Stimulated activated CD4-positive, alpha-beta T cell treated with anti-CD3 and anti-CD28 coated beads, Interleukin-1b, Interleukin-23, amount 100 ng/mL, for 24 hours (primary cell): ENCODE results near the gene CLN3.
"Not testable (repeated sequence)": the region's sequence is repeated elsewhere in the genome, so short reads cannot be mapped to it uniquely, and the experiment has no call there.

Source experiments
- DNase-seq, 4 experiments: peaks; one replicate each; pipeline ENCODE4 v3.0.0-alpha.2; 2020; ENCODE audit warnings: low read depth in 4 of 4, low spot score in 1 of 4

Gene CLN3

DNA sequence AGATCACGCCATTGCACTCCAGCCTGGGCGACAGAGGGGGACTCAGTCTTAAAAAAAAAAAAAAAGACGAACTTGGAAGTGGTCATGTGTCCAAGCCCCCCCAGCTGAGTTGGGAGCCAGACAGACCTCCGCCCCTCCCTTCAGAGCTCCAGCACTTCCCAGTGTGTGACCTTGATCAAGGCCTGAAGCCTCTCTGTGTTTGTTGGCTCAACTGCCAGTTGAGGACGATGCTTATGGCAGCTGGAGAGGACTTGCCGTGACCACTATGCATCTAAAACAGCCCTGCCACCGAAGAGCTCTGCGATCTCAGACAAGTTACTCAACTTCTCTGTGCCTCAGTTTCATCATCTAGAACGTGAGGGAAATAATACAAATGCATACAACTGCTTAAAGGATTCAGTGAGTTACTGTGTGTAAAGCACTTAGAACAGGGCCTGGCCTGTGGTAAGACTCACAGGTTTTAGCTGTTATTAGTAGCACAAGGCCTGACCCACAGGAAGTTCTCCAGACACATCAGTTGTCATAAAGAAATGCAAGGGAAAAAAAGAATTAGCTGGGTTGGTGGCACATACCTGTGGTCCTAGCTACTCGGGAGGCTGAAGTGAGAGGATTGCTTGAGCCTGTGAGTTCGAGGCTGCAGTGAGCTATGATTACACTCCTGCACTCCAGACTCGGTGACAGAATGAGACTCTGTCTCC lies 21.8 kb upstream of the CLN3 start:
- no peak for DNase-seq

DNA sequence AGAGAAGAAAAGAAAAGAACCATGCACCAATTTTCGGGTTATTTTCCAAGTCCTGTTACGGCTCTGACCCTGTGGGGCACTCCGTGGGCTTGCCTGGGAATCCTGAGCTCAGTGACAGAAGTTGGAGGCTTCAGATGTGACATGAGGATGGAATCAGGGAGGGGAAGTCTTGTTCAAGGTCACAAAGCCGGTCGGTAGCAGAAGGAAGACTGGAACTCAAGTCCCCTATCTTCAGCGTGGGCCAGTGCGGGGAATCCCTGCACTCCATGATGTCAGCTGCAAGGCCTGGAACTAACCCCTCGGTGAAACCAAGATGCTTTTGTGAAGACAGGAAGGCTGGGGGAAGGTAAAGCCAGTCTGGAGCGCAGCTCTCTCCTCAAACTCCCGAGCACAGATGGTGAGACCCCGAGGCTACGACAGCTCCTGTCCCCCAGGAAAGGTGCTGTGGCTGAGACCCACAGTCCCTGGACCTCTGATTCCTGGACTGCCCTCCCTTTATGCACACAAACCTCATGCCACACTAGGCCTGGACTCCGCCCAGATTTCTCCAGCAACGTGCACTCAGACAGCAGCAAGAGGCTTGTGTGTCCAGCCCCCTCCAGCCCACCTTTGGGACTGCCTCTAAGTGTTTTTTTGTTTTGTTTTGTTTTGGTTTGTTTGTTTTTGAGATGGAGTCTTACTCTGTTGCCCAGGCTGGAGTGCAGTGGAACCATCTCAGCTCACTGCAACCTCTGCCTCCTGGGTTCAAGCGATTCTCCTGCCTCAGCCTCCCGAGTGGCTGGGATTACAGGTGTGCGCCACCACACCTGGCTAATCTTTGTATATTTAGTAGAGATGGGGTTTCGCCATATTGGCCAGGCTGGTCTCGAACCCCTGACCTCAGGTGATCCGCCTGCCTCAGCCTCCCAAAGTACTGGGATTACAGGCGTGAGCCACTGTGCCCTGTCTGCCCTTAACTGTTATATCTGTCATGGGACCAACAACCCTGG lies 20.2 kb upstream of the CLN3 start:
- no peak for DNase-seq

DNA sequence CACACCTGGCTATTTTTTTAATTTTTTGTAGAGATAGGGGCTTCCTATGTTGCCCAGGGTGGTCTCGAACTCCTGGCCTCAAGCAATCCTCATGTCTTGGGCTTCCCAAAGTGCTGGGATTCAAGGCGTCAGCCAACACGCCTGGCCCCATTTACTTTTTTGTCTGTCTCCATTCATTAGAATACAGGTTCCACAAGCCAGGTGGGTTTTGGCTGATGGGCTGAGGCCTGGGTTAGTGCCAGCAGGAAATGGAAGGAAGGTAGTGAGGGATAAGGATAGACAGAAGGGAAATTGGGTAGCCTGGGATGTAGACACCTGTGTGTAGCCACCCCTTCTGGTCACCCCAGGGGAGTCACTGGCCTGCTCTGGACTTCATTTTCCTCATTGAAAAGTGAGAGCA lies 19.2 kb upstream of the CLN3 start:
- DNase-seq: no peak

DNA sequence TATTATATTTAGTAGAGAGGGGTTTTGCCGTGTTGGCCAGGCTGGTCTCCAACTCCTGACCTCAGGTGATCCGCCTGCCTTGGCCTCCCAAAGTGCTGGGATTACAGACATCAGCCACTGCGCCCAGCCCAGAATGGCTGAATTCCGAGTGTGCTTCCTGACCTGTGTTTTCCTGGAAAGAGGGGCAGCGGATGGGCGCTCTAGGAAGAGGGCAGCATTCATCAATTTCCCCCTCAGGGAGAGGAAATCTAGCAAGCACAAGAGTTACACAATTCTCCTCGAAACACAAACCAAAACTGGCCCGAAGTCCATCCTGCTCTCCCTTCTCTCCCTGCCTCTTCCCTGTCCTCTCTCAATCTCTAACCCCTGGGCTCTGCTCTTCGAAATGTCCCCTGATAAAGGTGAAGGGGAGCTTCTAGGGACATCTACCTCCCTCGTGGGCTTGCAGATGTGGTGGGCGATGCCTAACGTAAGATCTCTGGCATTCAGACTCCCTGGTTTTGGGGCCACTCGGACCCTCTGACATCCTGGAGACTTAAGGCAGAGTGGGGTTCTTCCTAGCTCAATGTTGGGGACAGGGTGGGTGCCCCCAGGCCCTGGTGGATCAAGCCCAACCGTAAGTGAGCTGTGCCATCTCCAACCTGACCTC lies 13.7 kb upstream of the CLN3 start:
- no peak for DNase-seq

DNA sequence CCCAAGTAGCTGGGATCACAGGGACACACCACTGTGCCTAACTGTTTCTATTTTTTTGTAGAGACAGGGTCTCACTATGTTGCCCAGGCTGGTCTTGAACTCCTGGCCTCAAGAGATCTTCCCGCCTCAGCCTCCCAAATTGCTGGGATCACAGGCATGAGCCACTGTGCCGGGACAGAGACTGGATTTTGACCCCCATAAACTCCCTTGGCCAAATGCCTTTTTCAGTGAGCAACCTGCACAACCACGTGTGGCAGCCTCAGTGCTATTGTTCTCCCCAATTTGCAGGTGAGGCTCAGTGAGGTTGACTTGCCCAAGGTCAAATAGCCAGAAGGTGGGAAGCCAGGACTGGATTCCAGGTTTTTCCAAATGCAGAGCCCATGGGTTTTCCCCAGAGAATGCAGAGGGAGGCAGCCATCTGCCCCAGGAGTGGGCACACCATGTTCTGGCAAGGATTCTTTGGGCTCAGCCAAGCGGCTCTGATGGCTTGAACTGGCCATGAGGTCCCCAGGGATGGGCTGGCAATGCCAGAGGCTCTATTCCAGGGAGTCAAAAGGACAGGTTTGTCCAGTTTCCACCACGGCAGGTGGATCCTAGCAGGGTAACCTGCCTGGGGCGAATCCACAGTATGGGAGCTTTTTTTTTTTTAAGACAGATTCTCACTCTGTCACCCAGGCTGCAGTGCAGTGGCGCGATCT lies 13.0 kb upstream of the CLN3 start:
- no peak for DNase-seq

DNA sequence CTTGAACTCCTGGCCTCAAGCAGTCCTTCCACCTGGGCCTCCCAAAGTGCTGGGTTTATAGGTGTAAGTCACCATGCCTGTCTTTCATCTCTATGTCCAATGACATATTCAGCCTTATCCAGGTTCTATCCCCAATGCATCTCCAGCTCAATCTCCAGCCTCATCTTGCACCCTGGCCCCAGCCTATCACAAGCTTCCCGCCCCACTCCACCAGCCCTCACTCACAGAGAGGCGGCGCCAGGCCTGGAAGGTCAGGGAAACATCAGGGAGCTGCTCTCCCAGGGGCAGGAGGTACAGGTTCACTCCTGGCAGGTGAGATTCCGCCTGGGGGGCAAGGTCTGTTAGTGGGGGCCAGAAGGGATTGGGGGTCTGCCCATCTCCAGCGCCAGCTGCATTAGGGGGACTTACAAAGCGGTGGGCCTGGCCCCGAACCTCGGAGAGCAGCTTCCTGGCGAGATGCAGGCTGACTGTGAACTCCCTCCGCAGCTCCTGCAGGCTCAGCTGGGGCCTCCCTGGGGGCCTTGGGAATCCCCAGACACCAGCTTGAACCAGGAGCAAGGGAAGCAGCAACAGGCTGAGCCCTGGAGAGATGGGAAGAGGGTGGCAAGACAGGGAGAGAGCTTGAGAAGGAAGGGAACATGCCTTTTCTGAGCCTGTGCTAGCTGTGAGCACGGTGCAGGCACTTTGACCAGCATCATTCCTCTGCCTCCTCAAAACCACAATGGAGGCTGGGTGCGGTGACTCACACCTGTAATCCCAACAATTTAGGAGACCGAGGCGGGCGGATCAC lies 11.8 kb upstream of the CLN3 start:
- no peak for DNase-seq

DNA sequence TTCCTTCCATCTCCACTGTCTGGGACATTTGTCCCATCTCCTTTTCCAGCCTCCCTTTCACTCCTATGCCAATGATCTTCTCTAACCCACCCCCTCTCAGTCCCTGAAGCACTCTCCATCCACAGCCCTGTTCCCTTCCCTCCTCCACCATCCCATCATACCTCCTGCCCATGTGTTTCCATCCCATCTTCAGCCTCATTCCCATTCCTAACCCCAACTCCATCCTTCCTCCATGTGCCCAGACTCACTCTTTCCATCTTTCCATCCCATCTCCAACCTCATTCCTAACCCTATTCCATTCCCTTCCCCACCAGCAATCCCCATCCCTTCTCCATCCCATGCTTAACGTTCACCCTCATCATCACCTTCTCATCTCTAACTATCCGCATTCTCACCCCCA lies 10.4 kb upstream of the CLN3 start:
- DNase-seq: no peak

DNA sequence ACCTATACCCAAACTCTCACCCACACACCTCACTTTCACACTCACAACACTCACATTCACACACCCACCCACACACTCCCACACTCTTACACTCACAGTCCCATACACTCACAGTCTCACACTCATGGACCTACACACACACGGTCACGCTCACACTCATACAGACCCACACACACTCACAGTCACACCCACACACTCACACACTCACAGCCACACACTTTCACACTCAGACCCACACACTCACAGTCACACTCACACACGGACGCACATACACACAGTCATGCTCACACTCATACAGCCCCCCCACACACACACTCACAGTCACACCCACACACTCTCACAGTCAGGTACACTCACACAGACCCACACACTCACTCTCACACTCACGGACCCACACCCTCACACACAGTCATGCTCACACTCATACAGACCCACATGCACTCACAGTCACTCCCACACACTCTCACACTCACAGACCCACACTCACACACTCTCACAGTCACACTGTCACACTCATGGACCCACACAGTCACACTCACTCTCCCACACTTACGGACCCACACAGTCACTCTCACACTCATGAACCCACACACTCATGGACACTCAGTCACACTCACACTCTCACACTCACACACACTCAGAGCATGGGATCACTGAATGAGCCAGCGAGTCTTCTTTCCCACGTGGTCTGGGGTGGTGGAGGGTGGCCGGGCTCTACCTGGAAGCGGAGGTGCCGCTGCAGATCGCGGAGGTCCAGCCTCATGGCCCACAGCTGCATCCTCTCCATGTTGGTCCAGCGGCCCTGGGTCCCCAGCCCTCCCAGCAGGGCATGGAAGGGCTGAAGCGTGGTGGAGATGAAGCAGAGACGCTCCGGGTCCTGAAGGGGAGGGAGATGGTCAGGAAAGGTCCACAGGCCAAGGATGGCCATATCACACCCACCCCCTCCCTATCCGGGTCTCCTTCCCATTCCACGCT lies 9.7 kb upstream of the CLN3 start:
- no peak for DNase-seq

DNA sequence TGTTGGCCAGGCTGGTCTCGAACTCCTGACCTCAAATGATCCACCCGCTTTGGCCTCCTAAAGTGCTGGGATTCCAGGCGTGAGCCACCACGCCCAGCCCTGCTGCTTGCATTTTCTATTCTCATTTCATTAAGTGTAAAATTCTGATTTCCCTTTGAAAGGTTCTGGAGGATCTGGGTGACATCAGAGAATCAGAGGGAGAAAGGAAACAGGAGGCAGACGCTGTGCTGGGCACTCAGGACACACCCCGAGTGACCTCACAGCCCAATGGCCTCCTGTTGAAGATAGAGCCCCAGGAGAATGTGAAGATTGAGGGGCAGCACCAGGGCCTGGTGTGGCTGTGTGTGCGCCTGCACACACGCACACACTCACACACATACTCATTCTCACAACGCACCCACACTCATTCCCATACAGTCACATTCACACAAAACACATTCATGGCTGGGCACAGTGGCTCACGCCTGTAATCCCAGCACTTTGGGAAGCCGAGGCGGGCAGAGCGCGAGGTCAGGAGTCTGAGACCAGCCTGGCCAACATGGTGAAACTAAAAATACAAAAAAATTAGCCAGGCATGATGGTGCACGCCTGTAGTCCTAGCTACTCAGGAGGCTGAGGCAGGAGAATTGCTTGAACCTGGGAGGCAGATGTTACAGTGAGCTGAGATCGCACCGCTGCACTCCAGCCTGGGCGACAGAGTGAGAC lies 8.8 kb upstream of the CLN3 start:
- not testable (repeated sequence) for DNase-seq

DNA sequence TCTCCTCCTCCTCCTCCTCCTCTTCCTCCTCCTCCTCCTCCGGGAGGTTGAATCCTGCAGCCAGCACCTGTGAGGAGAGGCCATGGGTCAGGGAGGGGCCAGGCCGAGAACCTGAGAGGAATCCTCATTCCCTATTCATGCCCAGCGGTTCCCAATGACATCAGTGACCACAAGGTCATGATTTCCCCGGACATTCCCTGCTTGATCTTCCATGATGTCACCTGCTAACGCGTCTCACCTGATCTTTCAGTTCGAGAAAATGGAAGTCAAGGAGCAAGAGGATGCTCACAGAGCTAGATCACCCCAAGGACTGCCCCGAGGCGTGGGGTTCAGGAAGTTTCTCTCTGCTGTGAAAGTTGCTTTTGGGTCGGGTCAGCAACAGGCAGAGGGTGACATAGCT lies 8.0 kb upstream of the CLN3 start:
- no peak for DNase-seq

DNA sequence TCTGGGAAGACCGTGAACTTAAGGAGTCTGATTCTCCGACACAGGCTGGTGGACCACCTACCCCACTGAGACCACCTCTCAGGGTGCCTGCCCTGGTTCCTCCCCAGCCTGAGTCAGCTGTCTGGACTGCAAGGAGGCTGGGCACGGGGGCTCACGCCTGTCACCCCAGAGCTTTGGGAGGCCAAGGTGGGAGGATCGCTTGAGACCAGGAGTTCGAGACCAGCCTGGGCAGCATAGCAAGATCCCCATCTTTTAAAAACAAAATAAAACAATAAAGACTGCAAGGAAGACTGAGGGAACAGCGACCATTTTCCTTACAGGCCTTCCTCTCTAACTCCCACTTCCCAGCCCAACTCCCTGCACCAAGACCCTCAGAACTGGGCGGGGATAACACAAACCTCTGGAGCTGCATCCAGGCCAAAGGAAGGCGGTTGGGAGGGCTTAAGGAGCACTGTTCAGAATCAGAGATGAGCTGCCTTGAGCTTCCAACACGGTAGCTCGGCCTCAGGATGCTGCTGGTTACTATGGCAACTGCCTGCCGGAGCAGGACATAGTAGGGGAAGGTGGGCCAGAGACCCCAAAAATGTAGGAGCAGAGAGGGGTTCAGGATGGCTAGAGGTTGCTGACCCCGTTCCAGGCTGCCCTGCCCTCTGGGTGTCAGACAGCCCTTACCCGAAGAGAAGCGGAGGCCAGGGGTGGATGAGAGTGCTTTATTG lies 7.0 kb upstream of the CLN3 start:
- DNase-seq: no peak

DNA sequence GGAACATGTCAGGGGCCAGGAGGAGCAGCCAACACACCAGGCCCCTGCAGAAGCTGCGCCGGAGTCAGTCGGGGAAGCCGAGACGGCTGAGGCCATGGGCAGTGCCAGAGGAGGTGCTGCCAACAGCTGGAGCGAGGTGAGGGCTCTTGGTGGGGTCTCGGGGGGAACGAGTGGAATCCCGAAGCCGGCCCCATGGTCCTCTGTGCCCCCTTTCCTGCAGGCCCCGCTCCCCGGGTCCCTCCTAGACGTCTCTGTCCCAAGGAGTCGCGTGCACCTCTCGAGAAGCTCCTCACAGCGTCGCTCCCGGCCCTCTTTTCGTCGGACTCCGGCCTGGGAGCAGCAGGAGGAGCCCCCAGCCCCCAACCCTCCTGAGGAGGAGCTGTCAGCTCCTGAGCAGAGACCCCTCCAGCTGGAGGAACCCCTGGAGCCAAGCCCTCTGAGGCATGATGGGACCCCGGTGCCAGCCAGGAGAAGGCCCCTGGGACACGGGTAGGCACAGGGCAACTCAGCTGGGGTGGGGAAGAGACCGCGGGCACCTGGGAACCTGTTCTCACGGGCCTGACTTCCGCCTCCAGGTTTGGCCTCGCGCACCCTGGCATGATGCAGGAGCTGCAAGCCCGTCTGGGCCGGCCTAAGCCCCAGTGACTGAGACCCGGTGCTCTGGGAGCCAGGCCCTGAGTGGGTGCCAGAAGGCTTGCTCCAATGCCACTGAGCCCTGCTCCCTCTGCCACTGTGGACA lies 6.2 kb upstream of the CLN3 start:
- no peak for DNase-seq

DNA sequence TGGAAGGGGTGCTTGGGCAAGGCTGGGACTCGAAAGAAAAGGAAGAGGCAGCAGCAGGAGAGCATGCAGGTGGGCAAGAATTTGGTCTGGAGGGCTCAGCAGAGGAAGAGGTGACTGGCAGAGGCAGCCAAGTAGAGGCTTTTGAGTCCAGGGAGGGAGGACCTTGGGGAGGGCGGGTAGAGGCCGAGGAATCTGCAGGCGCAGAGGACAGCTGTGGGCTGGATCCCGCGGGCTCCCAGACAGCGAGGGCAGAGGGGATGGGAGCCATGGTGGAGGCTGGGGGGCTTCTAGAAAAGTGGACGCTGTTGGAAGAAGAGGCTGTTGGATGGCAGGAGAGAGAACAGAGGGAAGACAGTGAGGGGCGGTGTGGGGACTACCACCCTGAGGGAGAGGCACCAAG lies 5.5 kb upstream of the CLN3 start:
- DNase-seq: no peak

DNA sequence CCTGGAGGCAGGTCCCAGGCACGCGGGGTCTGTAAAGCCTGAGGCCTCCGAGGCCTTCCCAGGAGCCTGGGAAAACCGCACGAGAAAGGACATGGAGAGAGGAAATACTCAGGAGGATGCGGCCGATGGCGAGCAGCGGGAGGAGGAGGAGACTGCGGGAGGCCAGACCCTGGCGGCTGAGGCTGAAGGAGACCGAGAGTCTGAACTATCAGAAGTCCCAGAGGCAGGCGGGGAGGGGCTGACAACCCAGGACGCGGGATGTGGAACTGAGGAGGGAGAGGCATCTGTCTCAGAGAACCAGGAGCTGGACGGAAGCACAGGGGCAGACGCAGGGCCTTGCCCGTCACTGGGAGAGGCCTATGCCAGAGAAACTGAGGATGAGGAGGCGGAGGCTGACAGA lies 5.0 kb upstream of the CLN3 start:
- DNase-seq: no peak

DNA sequence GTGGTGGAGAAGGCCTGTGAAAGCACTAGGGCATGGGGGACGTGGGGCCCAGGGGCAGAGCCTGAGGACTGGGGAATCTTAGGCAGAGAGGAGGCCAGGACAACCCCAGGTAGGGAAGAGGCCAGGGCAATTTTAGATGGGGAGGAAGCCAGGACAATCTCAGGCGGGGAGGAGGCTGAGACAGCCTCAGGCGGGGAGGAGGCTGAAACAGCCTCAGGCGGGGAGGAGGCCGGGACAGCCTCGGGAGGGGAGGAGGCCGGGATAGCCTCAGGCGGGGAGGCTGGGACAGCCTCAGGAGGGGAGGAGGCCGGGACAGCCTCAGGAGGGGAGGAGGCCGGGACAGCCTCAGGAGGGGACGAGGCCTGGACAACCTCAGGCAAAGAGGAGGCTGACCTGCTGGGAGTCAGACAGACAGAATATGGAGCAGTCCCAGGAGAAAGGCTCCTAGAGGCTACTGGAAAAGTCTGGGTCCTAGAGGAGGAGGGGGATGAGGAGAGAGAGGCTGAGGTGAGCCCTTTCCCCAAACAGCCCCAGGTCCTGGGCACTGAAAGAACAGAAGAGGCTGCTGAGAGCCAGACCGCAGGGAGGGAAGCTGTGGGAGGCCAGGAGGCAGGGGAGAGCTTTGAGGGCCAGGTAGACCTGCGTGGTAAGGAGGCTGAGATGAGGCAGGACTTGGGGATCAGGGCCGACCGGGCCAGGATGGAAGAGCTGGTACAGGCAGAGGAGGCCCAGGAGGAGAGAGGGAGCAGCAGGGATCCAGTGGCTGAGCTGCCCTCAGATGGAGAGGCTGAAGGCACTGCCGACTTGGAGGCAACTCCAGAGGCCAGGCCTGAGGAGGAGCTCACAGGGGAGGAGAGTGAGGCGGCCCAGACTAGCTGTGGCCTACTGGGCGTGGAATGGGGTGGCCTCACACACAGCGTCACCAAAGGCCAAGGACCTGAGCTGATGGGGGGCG lies 4.2 kb upstream of the CLN3 start:
- no peak for DNase-seq

DNA sequence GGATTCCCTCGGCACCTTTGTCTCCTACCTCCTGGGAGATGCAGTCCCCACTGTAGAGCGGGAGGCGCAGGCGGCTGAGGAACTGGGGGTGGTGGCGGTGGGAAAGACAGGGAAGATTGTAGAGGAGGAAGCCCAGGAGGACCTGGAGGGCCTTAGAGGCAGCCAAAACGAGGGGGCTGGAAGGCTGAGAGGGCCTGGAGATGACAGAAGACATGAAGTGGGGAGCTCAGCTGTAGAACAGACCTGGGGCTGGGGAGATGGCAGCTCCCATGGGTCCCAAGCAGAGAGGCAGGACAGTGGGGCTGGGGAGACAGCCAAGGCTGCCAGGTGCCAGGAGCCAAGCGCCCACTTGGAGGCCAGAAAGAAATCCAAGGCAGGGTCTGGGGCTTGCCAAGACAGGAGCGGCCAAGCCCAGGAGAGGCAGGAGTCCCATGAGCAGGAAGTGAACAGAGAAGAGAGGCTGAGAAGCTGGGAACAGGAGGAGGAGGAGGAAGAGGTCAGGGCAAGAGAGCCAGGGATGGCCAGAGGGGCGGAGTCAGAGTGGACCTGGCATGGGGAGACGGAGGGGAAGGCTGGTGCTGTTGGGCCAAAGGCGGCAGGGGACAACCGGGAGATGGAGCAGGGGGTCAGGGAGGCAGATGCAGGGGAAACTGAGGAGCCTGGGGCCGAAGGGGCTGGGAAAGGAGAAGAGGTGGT lies 3.4 kb upstream of the CLN3 start:
- no peak for DNase-seq
